Cerebellar nuclear complex (tissue), 1 donor: ENCODE data around the gene PIK3C2B.
A peak's percentile ranks its signal among the peaks of the same experiment; 100 is the strongest.
"Not testable (repeated sequence)": the region's sequence is repeated elsewhere in the genome, so short reads cannot be mapped to it uniquely, and the experiment has no call there.

Source experiments
- DNase-seq, 2 experiments: peaks; one replicate each; lab custom pipeline; 2025; lab: John Stamatoyannopoulos, UW

The PIK3C2B gene

GRCh38 chr1:204494281-204495077, at the start of gene PIK3C2B:
Gene PIK3C2B (minus strand): TSS chr1:204494805. CDS start chr1:204469802, 25,003 bp downstream.
- DNase-seq, result peak; percentile 16 to 50

GRCh38 chr1:204544321-204544720, 49.7 kb upstream of the PIK3C2B start:
- DNase-seq, result no peak

- DNase-seq, result no peak
These were observed 47.0 kb upstream of the PIK3C2B start for GRCh38 chr1:204541626-204542025.

GRCh38 chr1:204532832-204533231, 38.2 kb upstream of the PIK3C2B start:
- no peak for DNase-seq

- no peak for DNase-seq
These were observed 36.3 kb upstream of the PIK3C2B start for GRCh38 chr1:204530932-204531331.

GRCh38 chr1:204529371-204529895, 34.8 kb upstream of the PIK3C2B start:
- no peak for DNase-seq

- DNase-seq, result no peak
These were observed 34.1 kb upstream of the PIK3C2B start for GRCh38 chr1:204528677-204529076.

- DNase-seq, result no peak
These were observed 33.6 kb upstream of the PIK3C2B start for GRCh38 chr1:204528241-204528640.

GRCh38 chr1:204524986-204525385, 30.4 kb upstream of the PIK3C2B start:
- no peak for DNase-seq

- DNase-seq, result no peak
These were observed 29.1 kb upstream of the PIK3C2B start for GRCh38 chr1:204523605-204524215.

GRCh38 chr1:204521941-204522521, 27.4 kb upstream of the PIK3C2B start:
- not testable (repeated sequence) for DNase-seq

- DNase-seq, result no peak
These were observed 26.5 kb upstream of the PIK3C2B start for GRCh38 chr1:204520834-204521709.

- DNase-seq, result not testable (repeated sequence)
These were observed 22.8 kb upstream of the PIK3C2B start for GRCh38 chr1:204517382-204517781.

GRCh38 chr1:204516180-204516879, 21.7 kb upstream of the PIK3C2B start, which contains the start of gene MDM4:
Gene MDM4 (plus strand): TSS chr1:204516406. CDS start chr1:204525519, 9,113 bp downstream.
- DNase-seq, result peak; percentile 77 to 83

- DNase-seq, result no peak
These were observed 20.2 kb upstream of the PIK3C2B start for GRCh38 chr1:204514828-204515227.

GRCh38 chr1:204513117-204513716, 18.6 kb upstream of the PIK3C2B start:
- DNase-seq, result no peak

GRCh38 chr1:204511366-204511765, 16.8 kb upstream of the PIK3C2B start:
- no peak for DNase-seq

- no peak for DNase-seq
These were observed 14.6 kb upstream of the PIK3C2B start for GRCh38 chr1:204509186-204509635.

GRCh38 chr1:204507317-204508105, 12.9 kb upstream of the PIK3C2B start:
- peak in 1 of 2 experiments; percentile 70 for DNase-seq

- DNase-seq, result peak; percentile 31 to 77
These were observed 12.3 kb upstream of the PIK3C2B start for GRCh38 chr1:204506969-204507316.
